Neural cell (in vitro differentiated cells): ENCODE measurements around the gene ANKRD13A.

Experiments used
- CTCF ChIP-seq: fragments of 450-650 bp; IDR thresholded peaks from 2 replicates; pipeline ENCODE4 v1.5.1; 2014; ENCODE audit warnings: antibody characterized with exemption, mild to moderate bottlenecking, moderate library complexity; ENCODE audit not compliant: poor library complexity, severe bottlenecking
- EP300 ChIP-seq: fragments of 450-650 bp; conservative IDR thresholded peaks from 2 replicates; pipeline ENCODE4 v1.6.1; 2014; ENCODE audit warnings: antibody characterized with exemption, mild to moderate bottlenecking, moderate library complexity; ENCODE audit not compliant: poor library complexity, severe bottlenecking
- EZH2 ChIP-seq: fragments of 200-600, 300-800 bp; shearing (Covaris generic), sonication (generic); IDR thresholded peaks from 2 replicates; pipeline ENCODE4 v1.6.1; 2014; ENCODE audit warnings: antibody characterized with exemption, low read length, borderline replicate concordance, mild to moderate bottlenecking; ENCODE audit not compliant: insufficient read depth, poor library complexity, severe bottlenecking
- MXI1 ChIP-seq: fragments of 450-650 bp; conservative IDR thresholded peaks from 2 replicates; pipeline ENCODE4 v1.6.1; 2014; ENCODE audit warnings: antibody characterized with exemption, mild to moderate bottlenecking; ENCODE audit not compliant: poor library complexity, severe bottlenecking
- RAD21 ChIP-seq: fragments of 450-650 bp; conservative IDR thresholded peaks from 2 replicates; pipeline ENCODE4 v1.6.1; 2014; ENCODE audit warnings: antibody characterized with exemption, mild to moderate bottlenecking, moderate library complexity
- REST ChIP-seq: IDR thresholded peaks from 2 replicates; pipeline ENCODE4 v1.6.1; 2012; ENCODE audit warnings: borderline replicate concordance
- SMC3 ChIP-seq: fragments of 450-650 bp; conservative IDR thresholded peaks from 2 replicates; pipeline ENCODE4 v1.6.1; 2014; ENCODE audit warnings: antibody characterized with exemption, mild to moderate bottlenecking, moderate library complexity; ENCODE audit not compliant: poor library complexity
- TAF1 ChIP-seq: IDR thresholded peaks from 2 replicates; pipeline ENCODE4 v1.6.1; 2012; ENCODE audit warnings: low read depth

GRCh38 chr12:110037315-110037714 is 38.1 kb downstream of the ANKRD13A start:
- TF ChIP-seq EP300 (no peak), TAF1 (no peak), CTCF (no peak), MXI1 (no peak), SMC3 (no peak), RAD21 (no peak), REST (no peak), EZH2 (no peak)
